ENCODE measurements around the gene CPA3. TPM values are rescaled to one million over a fixed set of nuclear protein-coding genes. Genes with fewer than 3 reads are reported as not detected.

Gene CPA3
- total and polyA plus RNA-seq, 2 donors (not counting 1 experiment from before 2014, with no cell fraction given) = not detected

DNA sequence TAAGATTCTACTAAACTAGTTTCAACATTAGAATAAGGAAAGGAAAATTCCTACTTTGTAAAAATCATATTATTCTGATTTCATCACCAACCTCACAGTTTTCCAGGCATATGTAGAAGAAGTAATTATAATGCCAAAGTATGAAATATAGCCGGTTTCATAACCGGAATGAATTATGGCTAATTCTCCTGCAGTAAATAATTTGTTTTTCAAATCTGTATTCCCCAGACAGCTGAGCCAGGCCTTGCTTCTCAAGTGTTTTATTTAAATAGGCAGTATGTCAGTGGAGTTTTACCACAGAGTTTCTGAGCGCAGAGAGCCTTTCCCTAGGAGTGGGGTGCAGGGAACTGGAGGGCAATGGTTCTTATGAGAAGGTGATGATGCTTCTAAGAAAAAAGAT, 8.7 kb upstream of the CPA3 start:
- Histone ChIP-seq H3K4me2 (replicated peaks; ENCODE audit: low read depth, low read length, poor library complexity, severe bottlenecking) (no peak overlapping the region), H3K4me1 (ENCODE audit: control insufficient read depth in 2 of 2, insufficient read depth in 2 of 2, low read length in 2 of 2) (no peaks in the 10 kb centered on the region), H2AFZ (ENCODE audit: insufficient read depth, low read depth, low read length, poor library complexity, severe bottlenecking) (no peak overlapping the region), H3K27ac (ENCODE audit: low read length in 2 of 2) (no peak overlapping the region), H3K79me2 (ENCODE audit: control insufficient read depth, insufficient read depth, low read length) (no peaks in the 10 kb centered on the region), H3K9me3 (ENCODE audit: control extremely low read depth in 1 of 3, control insufficient read depth in 2 of 3, insufficient read depth in 1 of 3, low read length in 2 of 3) (no peaks in the 10 kb centered on the region), H3K4me3 (ENCODE audit: control extremely low read depth in 1 of 5, extremely low read depth in 1 of 5, insufficient read depth in 1 of 5, low read depth in 2 of 5, low read length in 4 of 5) (no peak overlapping the region), H3K9ac (ENCODE audit: low read length) (no peak overlapping the region), H3K36me3 (replicated peaks in 1 of 2; ENCODE audit: control extremely low read depth in 1 of 2, control insufficient read depth in 1 of 2, extremely low read depth in 1 of 2, insufficient read depth in 2 of 2, low read length in 1 of 2) (no peaks in the 10 kb centered on the region), H3K27me3 (replicated peaks in 1 of 4; ENCODE audit: control extremely low read depth in 1 of 4, control insufficient read depth in 3 of 4, insufficient read depth in 4 of 4, low read length in 3 of 4) (peaks cover 0 to 2% (median 0%) of the 10 kb centered on the region in 4 experiments), H4K20me1 (ENCODE audit: control insufficient read depth, insufficient read depth, low read length, poor library complexity, severe bottlenecking) (no peaks in the 10 kb centered on the region)
- WGBS (ENCODE audit: insufficient coverage) = no CpG with 5 or more reads among the region's 3 CpGs
- CTCF ChIA-PET = no interaction called here
- POLR2A ChIA-PET = no interaction called here
- DNase-seq (no peak), ATAC-seq (ENCODE audit: low read depth) (no peak)
- TF ChIP-seq EZH2 (IDR thresholded peaks at IDR 0.05; ENCODE audit: borderline replicate concordance, insufficient read depth, low read depth, low read length, poor library complexity, severe bottlenecking) = no peak
- TF ChIP-seq CTCF (IDR thresholded peaks at IDR 0.05) = no peak
- Mint-ChIP-seq H3K27ac (no peak overlapping the region), H3K27me3 (peaks cover 19% of the 10 kb centered on the region), H3K4me3 (no peak overlapping the region), H3K9me3 (ENCODE audit: insufficient read depth) (no peaks in the 10 kb centered on the region), H3K4me1 (no peaks in the 10 kb centered on the region)
- intact Hi-C loops (cut with micrococcal nuclease) = no loop called here

DNA sequence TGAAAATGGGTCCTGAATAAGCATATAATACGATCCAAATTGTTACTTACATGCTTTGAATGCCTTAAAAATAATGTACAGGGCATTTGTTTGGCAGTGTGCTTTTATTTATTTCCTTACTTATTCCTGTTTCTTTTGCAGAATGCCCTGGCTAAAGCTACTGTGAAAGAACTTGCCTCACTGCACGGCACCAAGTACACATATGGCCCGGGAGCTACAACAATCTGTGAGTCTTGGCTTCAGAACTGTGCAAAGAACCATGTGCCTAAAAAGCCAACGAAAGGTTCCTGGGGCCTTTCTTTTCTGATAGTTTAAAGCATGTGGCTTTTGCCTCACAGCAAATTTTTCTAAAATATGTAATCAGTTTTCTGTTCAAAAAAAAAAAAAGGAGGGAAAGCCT, 7.8 kb upstream of the CPA3 start:
- Mint-ChIP-seq H3K4me3 (no peak overlapping the region), H3K27ac (no peak overlapping the region), H3K4me1 (no peaks in the 10 kb centered on the region), H3K27me3 (peaks cover 20% of the 10 kb centered on the region), H3K9me3 (ENCODE audit: insufficient read depth) (no peaks in the 10 kb centered on the region)
- no peak for ATAC-seq (ENCODE audit: low read depth)
- WGBS (ENCODE audit: insufficient coverage) = 100% methylated on average over 2 of the region's 4 CpGs
- no peaks in the 10 kb centered on the region for H3K9me3 ChIP-seq (ENCODE audit: control extremely low read depth in 1 of 3, control insufficient read depth in 2 of 3, insufficient read depth in 1 of 3, low read length in 2 of 3)
- H2AFZ ChIP-seq (ENCODE audit: insufficient read depth, low read depth, low read length, poor library complexity, severe bottlenecking) = no peak overlapping the region
- H3K27me3 ChIP-seq (replicated peaks in 1 of 4; ENCODE audit: control extremely low read depth in 1 of 4, control insufficient read depth in 3 of 4, insufficient read depth in 4 of 4, low read length in 3 of 4) = peaks cover 0 to 2% (median 0%) of the 10 kb centered on the region in 4 experiments
- CTCF ChIA-PET = interaction anchor here (0.6 kb wide), 1 partner anchor 747 kb away, joined by 3 read pairs; no protein-coding TSS in a partner anchor
- H3K4me3 ChIP-seq (ENCODE audit: control extremely low read depth in 1 of 5, extremely low read depth in 1 of 5, insufficient read depth in 1 of 5, low read depth in 2 of 5, low read length in 4 of 5) = no peak overlapping the region
- no peak overlapping the region for H3K9ac ChIP-seq (ENCODE audit: low read length)
- POLR2A ChIA-PET = interaction anchor here (0.7 kb wide), 1 partner anchor 93 kb away, joined by 5 read pairs; no protein-coding TSS in a partner anchor
- no peak for TF ChIP-seq EZH2 (IDR thresholded peaks at IDR 0.05; ENCODE audit: borderline replicate concordance, insufficient read depth, low read depth, low read length, poor library complexity, severe bottlenecking)
- no peak for TF ChIP-seq CTCF (IDR thresholded peaks at IDR 0.05)
- H3K4me2 ChIP-seq (replicated peaks; ENCODE audit: low read depth, low read length, poor library complexity, severe bottlenecking) = no peak overlapping the region
- H3K36me3 ChIP-seq (replicated peaks in 1 of 2; ENCODE audit: control extremely low read depth in 1 of 2, control insufficient read depth in 1 of 2, extremely low read depth in 1 of 2, insufficient read depth in 2 of 2, low read length in 1 of 2) = no peaks in the 10 kb centered on the region
- H3K27ac ChIP-seq (ENCODE audit: low read length in 2 of 2) = no peak overlapping the region
- no peak for DNase-seq
- H3K79me2 ChIP-seq (ENCODE audit: control insufficient read depth, insufficient read depth, low read length) = no peaks in the 10 kb centered on the region
- no peaks in the 10 kb centered on the region for H4K20me1 ChIP-seq (ENCODE audit: control insufficient read depth, insufficient read depth, low read length, poor library complexity, severe bottlenecking)
- no peaks in the 10 kb centered on the region for H3K4me1 ChIP-seq (ENCODE audit: control insufficient read depth in 2 of 2, insufficient read depth in 2 of 2, low read length in 2 of 2)
- intact Hi-C loops (cut with micrococcal nuclease) = no loop called here
